GM12892 (cell line): Measurements from ENCODE around the gene MYO18A.
"Not testable (repeated sequence)": the region's sequence is repeated elsewhere in the genome, so short reads cannot be mapped to it uniquely, and the experiment has no call there.

ENCODE experiments used
- DNase-seq: peaks from one replicate; pipeline ENCODE4 v3.0.0; 2011; ENCODE audit not compliant: insufficient read length
- FAIRE-seq: peaks from 2 replicates; lab custom pipeline; 2011; peaks lifted over from hg19 to GRCh38; lab: Jason Lieb, UNC
- POLR2A ChIP-seq: IDR thresholded peaks from 2 replicates; pipeline ENCODE4 v1.6.1; 2011; ENCODE audit warnings: low read depth, low read length, control low read depth
- POLR2AphosphoS5 ChIP-seq: IDR thresholded peaks from 2 replicates; pipeline ENCODE4 v1.6.1; 2011; ENCODE audit warnings: low read depth, low read length, control low read depth
- TAF1 ChIP-seq: IDR thresholded peaks from 2 replicates; pipeline ENCODE4 v1.6.1; 2011; ENCODE audit warnings: low read depth, mild to moderate bottlenecking, control low read depth, low read length, borderline replicate concordance

MYO18A gene

DNA sequence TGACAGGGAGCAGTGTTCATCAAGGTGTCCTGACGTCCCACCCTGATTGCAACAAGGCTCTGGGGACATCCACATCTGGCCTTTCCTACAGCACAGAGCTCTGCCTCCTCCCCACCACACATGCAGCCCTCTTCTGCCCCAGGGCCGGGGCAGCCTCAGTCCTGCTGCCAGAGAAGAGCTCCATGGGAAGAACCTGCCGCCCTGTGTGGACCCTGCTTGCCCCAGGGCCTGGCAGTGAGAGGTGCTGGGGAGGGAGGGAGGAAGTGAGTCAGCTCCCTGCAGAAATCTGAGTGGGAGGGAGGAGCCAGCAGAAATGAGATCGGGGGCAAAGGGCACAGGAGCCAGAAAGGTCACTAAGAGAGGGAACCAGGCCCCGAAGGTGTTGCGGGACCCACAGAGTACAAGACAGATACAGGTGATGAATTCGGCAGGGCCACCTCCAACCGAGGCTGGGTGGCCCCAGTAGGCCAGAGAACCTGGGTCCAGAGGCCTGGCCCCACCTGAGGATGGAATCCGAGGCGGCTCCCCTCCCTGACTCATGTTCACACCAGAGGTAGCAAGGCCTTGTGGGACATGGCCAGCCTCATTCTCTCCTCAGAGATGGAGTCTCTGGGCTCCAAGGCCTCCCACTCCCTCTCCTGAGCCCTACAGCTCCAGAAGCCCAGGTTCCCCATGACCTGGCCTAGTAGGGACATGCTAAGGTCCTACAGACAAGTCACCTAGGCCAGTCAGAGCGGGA lies 24.8 kb downstream of the MYO18A start:
- FAIRE-seq = no peak
- TF ChIP-seq POLR2A = no peak
- TF ChIP-seq TAF1 = no peak
- no peak for TF ChIP-seq POLR2AphosphoS5
- DNase-seq = no peak

DNA sequence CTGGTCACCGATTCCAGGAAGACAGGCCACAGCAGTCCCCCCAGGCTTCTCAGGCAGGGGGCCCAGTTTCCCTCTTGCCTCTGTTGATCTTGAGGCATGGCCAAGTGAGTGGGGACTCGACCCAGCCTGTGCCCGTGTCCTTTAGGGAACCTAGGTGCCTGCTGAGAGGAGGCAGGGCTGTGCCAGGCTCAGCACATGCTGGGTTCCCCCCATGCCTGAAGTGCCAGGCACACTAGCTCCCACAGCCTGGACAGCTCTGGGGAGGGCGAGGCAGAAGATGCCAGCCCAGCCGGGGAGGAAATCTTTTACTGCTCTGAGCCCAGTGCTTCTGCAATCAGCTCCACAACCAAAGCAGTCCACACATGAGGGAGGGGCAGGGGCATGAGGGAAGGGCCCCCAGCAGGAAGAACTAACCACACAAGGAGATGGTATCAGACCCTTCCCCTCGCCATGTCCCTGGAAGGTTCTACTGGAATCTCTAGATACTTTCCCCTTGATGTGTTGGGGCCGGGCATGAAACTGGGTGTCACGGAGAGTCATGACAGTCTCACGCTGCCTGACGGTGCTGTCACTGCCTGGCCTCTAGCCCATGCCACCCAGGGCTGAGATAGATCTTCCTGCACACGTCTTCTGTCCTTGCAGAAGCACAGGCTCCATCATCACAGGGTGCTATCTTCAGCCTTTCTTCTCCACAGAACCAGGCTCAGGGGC lies 25.5 kb downstream of the MYO18A start:
- FAIRE-seq = no peak
- no peak for DNase-seq
- TF ChIP-seq TAF1 (no peak), POLR2AphosphoS5 (no peak), POLR2A (no peak)

DNA sequence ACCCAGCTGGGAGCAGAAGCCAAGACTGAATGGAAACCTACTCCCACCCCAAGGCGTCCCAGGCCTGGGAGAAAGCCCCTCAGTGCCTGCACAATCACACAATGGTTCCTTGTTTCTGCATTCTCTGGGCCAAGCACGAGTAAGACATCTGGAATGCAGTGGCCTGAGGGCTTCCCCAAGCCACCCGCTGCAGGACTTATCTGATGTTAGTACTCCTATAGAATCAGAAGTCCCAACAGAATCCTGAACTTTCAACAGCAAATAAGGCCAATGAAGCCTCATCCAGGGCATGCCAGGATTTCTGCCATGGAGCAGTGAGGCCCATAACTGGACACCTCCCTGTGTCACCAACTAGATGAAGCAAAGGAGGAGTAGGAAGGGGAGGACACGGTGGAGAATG lies 28.6 kb downstream of the MYO18A start:
- FAIRE-seq (no peak), DNase-seq (no peak)
- TF ChIP-seq POLR2A (no peak), TAF1 (no peak), POLR2AphosphoS5 (no peak)

DNA sequence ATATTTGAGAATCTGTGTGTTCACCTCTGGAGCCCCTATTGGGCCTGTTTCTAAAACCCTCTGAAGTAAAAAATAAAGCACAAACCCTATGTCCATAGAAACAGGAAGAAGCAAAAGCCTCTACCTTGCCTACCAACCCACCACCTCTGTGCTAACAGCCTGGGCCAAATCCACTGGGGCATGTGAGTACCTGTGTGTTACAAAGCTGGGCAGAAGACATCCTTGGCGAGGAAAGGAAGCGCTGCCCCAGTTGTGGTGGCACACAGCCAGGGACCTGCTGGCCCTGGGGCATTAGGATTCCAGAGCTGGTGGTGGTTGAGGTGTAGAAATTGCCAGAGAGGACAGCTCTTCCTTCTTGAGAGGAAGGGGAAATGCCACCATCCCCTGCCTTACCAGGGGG lies 30.0 kb downstream of the MYO18A start:
- no peak for DNase-seq
- FAIRE-seq = no peak
- no peak for TF ChIP-seq POLR2A

DNA sequence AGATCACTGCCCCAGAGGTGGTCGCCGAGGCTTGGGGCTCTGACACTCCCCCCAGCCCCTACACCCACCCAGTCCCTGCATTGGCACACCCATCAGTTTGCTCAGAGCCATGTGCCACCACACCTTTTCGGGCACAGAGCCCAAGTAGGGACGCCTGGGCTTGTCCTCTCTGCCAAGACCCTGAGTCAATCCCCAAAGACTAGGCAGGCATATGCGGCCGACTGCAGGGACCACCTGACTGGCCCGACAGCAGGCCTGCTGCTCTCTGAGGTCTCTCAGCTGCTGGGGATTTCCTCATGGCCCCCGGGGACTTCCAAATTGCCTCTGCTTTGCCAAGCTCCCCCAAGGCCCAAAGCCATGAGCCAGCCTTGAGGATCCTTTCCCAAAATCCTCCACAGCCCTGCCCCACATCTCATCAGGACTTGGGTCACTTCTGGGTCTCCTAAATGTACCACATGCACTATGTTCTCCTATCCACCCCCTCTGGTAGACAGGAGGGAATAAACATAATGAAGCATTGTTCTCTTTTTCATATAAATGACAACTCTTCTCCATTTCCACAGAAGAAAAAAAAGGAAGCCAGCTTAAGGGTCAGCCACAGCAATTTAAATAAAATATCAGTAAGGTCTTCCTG lies 30.6 kb downstream of the MYO18A start:
- DNase-seq (no peak), FAIRE-seq (peak; percentile 87)
- TF ChIP-seq POLR2AphosphoS5 (0 out of 2 replicates have a peak, but pooled peaks have one; percentile 11), POLR2A (no peak)

DNA sequence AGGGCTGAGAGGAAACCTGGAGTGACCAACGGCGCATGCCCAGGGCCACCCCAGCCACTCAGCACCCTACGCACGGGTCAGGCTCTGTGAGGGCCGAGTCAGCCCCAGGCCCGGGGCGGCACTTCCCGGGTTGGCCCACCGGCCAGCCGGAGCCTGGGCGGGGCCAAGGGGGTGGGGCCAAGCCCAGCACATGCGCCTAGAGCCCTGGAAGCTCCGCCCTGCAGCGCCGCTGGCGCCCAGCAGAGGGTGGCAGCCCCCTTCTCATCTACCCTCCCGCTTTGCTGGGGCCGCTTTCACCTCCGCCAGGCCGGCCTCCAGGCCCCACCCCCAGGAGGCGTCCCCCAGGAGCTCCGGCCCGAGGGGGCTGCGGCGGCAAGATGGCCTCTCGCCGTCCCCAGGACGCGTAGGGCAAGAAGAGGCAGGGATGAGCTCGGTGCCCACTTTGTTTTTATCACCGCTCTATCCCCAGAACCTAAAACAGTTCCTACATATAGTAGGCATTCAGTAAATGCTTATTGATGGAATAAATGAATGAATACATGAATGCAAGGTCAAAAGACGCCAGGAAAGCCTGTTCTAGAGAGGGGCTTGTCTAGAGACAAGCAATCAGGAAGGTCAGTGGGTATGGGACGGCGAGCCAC lies 31.3 kb downstream of the MYO18A start:
- FAIRE-seq (peak; percentile 96), DNase-seq (peak; percentile 91)
- peak; percentile 55; the same call in 1 of the 2 replicates for TF ChIP-seq POLR2AphosphoS5
- TF ChIP-seq POLR2A = peak; percentile 74; the same call in 1 of the 2 replicates
- peak; percentile 27; the same call in 1 of the 2 replicates for TF ChIP-seq TAF1

DNA sequence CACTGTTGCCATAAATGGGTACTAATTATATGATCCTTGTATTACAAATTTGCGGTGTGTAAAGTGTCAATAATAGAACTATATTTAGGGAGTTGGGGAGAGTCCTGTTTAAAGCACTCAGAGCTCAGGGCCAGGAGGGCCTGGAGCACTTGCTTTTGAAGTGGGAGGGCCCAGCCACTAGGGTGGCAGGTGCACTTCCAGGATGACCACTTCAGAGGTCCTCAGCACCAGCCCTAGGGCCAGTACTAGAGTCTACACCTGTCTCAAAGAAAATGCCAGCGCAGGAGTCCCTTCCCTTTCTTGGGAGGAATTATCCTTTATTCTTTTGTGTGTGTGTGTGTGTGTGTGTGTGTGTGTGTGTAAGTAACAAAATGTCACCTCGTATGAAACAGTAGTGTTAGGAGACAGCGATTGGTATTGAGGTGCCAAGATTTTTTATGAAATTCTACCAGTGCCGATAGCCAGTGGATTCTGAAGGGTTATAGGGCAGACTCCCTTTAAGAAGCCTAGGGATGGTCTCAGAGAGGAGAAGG lies 31.9 kb downstream of the MYO18A start:
- no peak for FAIRE-seq
- no peak for DNase-seq
- TF ChIP-seq POLR2AphosphoS5 = no peak
- no peak for TF ChIP-seq TAF1

DNA sequence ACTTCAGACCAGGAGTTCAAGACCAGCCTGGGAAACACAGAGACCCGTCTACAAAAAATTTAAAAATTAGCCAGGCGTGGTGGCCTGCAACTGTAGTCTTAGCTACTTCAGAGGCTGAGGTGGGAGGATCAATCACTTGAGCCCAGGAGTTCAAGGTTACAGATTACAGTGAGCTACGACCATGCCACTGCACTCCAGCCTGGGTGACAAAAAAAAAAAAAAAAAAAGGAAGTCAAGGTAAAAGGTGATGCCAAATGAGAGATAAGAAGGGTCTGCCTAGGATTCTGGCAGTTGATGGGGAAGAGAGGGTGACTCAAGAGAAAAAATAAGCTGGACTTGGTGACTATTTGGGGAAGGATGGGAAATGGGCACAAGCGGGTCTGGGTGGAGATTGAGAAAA lies 32.5 kb downstream of the MYO18A start:
- TF ChIP-seq TAF1 = no peak
- no peak for TF ChIP-seq POLR2A
- TF ChIP-seq POLR2AphosphoS5 = no peak
- DNase-seq (no peak), FAIRE-seq (no peak)

DNA sequence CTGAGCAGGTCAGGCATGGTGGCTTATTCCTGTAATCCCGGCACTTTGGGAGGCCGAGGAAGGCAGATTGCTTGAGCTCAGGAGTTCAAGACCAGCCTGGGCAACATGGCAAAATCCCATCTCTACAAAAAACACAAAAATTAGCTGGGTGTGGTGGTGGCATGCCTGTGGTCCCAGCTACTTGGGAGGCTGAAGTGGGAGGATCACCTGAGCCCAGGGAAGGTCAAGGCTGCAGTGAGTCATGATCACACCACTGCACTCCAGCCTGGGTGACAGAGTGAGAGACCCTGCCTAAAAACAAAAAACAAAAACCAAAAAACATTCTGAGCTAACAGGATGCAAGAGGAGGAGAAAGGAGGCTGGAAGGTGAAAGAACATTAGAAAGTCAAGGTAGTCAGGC lies 33.0 kb downstream of the MYO18A start:
- DNase-seq, FAIRE-seq: not testable (repeated sequence)

DNA sequence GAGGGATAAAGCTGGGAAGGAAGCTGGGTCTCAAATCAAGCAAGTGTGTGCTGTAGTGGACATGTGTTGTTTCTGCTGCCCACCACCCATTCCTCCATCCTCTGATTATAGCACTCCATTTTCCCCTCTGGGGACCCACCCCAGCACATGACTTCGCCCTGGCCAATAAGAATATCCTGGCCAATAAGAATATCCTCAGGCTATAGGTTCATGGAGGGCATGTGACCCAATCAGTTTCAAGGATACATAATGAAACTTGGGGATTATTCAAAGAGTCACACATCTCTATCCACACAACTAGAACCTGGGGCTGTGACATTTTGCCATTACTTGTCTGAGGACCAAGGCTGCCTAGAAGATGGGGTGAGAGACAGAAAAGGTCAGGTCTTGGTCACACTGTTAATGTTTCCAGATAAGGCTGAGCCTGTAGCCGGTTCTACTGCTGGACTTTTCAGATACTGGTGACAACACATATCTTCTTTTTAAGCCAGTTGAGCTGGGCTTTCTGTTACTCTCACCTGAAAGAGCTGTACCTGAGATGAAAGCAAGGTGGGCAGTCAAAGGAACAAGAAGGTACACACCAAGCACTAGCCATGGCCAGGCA lies 33.7 kb downstream of the MYO18A start:
- no peak for DNase-seq
- peak; percentile 5 for FAIRE-seq
- TF ChIP-seq POLR2A = no peak
- TF ChIP-seq POLR2AphosphoS5 = no peak
- TF ChIP-seq TAF1 = no peak

DNA sequence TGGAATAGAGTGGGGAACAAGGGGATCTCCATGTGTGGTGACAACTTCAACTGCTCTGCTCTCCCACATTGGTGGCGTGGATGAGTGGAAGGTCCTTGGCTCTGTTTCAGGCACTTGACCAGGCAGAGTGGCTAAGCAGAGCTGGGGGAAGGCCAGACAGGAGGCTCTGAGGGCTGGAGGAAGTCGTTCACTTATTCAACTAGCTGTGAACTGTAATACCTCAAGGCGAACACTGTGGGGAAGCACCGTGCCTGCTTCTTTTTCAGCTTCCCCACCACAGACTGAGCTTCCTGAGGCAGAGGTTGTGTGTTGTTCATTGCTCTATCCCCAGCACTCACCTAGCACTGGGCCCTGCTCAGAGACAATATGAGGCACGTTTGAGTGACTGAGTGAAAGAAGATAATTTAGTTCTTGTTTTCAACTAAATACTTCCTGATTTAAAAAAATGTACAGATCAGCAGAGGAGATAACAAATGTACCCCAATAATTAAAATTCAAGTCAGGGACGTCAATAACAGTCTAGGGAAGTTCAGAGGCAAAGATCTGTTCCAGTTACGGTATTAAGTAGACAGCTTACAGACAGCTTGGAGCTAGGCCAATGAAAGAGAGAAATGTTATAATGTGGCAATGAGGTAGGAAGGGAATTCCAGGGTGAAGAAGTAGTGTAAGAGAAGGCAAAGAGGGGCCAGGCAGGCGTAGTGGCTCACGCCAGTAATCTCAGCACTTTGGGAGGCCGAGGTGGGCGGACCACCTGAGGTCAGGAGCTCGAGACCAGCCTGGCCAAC lies 34.7 kb downstream of the MYO18A start:
- FAIRE-seq (peak; percentile 92), DNase-seq (no peak)
- no peak for TF ChIP-seq POLR2A
- TF ChIP-seq TAF1 = no peak
- TF ChIP-seq POLR2AphosphoS5 = no peak
